Uterus (tissue), 4 donors: ENCODE data around the gene OXNAD1. TPM values are rescaled to one million over a fixed set of nuclear protein-coding genes. Genes with fewer than 3 reads are reported as not detected.
A peak's percentile ranks its signal among the peaks of the same experiment; 100 is the strongest.

Experiments
- DNase-seq, 2 donors: peaks; one replicate each; pipeline ENCODE4 v3.0.0-alpha.2; 2019 to 2020
- H3K27ac ChIP-seq, 2 donors: fragments of 200-600 bp; sonication (generic); 1 replicate in 1 of 2; 2 replicates in 1 of 2; pipeline ENCODE4 v1.5.1; 2016 to 2018
- H3K27me3 ChIP-seq, 2 donors: fragments of 200-600 bp; sonication (generic); one replicate each; pipeline ENCODE4 v1.5.1; 2018 to 2019; ENCODE audit warnings: control low read depth in 1 of 2
- H3K36me3 ChIP-seq, 2 donors: fragments of 200-600 bp; sonication (generic); one replicate each; pipeline ENCODE4 v1.5.1; 2019; ENCODE audit warnings: control low read depth in 1 of 2
- H3K4me1 ChIP-seq, 2 donors: fragments of 200-600 bp; sonication (generic); one replicate each; pipeline ENCODE4 v1.5.1; 2018 to 2019; ENCODE audit warnings: control low read depth in 1 of 2
- H3K4me3 ChIP-seq, 2 donors: fragments of 200-600 bp; sonication (generic); 1 replicate in 1 of 2; 2 replicates in 1 of 2; pipeline ENCODE4 v1.5.1; 2018 to 2019; ENCODE audit warnings: mild to moderate bottlenecking in 1 of 2
- H3K9me3 ChIP-seq, 2 donors: fragments of 200-600 bp; sonication (generic); one replicate each; pipeline ENCODE4 v1.5.1; 2019; ENCODE audit warnings: control low read depth in 1 of 2
- CTCF ChIP-seq, 4 experiments: fragments of 200-600 bp in 2 of 4; fragments of 450-650 bp in 2 of 4; sonication (generic) in 2 of 4; IDR thresholded peaks; one replicate each; pipeline ENCODE4 v1.5.1; 2016 to 2019; ENCODE audit warnings: antibody characterized with exemption in 4 of 4, mild to moderate bottlenecking in 2 of 4, moderate library complexity in 1 of 4
- POLR2A ChIP-seq, 2 donors: fragments of 450-650 bp; IDR thresholded peaks; one replicate each; pipeline ENCODE4 v1.6.1; 2016; ENCODE audit warnings: antibody characterized with exemption in 2 of 2, mild to moderate bottlenecking in 1 of 2, moderate library complexity in 1 of 2
- intact Hi-C: fragments of 100-400 bp; cut with DNase I; formaldehyde crosslinking; loops from one replicate; pipeline ENCODE4 v1.15.1; 2023; ENCODE audit warnings: low total_unique reads
- total RNA-seq, 4 donors: library from RNA; depleted of rRNA in 3 of 4; stranded (reverse); fragments of >200 nt in 3 of 4; gene quantifications; one replicate each; pipeline versions ENCODE4 v1.1.0 to v1.2.4, GENCODE V29; 2014 to 2023
- donor health status: DM: yes; HTN: yes; CAD: no.

Gene OXNAD1
- total RNA-seq, 4 donors from 2014 or later = 14.7 to 33.2 (median 32.3) TPM

- no peak overlapping the region for H3K4me3 ChIP-seq
- no peaks in the 10 kb centered on the region for H3K36me3 ChIP-seq
- TF ChIP-seq CTCF (IDR thresholded peaks at IDR 0.05) (no peak), POLR2A (IDR thresholded peaks at IDR 0.05) (no peak)
- intact Hi-C loops = no loop called here
- no peaks in the 10 kb centered on the region for H3K4me1 ChIP-seq
- no peaks in the 10 kb centered on the region for H3K9me3 ChIP-seq
- no peaks in the 10 kb centered on the region for H3K27me3 ChIP-seq
- no peak overlapping the region for H3K27ac ChIP-seq
- DNase-seq = no peak
Measured at GRCh38 chr3:16280671-16281070, 15.7 kb downstream of the OXNAD1 start.

GRCh38 chr3:16284633-16285032, 19.6 kb downstream of the OXNAD1 start:
- Histone ChIP-seq H3K4me1 (no peaks in the 10 kb centered on the region), H3K9me3 (no peaks in the 10 kb centered on the region), H3K36me3 (no peaks in the 10 kb centered on the region), H3K27ac (no peak overlapping the region), H3K4me3 (no peak overlapping the region), H3K27me3 (no peaks in the 10 kb centered on the region)
- TF ChIP-seq CTCF (IDR thresholded peaks at IDR 0.05) = no peak
- no peak for TF ChIP-seq POLR2A (IDR thresholded peaks at IDR 0.05)
- DNase-seq = no peak
- intact Hi-C loops = no loop called here

- Histone ChIP-seq H3K27me3 (no peaks in the 10 kb centered on the region), H3K4me1 (no peaks in the 10 kb centered on the region), H3K9me3 (no peaks in the 10 kb centered on the region), H3K27ac (no peak overlapping the region), H3K36me3 (no peaks in the 10 kb centered on the region), H3K4me3 (no peak overlapping the region)
- intact Hi-C loops = no loop called here
- no peak for DNase-seq
- TF ChIP-seq POLR2A (IDR thresholded peaks at IDR 0.05) = no peak
- no peak for TF ChIP-seq CTCF (IDR thresholded peaks at IDR 0.05)
Measured at GRCh38 chr3:16286161-16286560, 21.1 kb downstream of the OXNAD1 start.

- intact Hi-C loops = no loop called here
- DNase-seq = no peak
- Histone ChIP-seq H3K4me3 (no peak overlapping the region), H3K27ac (peak overlapping the region in 1 of 2 donors; percentile 19), H3K9me3 (no peaks in the 10 kb centered on the region), H3K27me3 (no peaks in the 10 kb centered on the region), H3K36me3 (no peaks in the 10 kb centered on the region), H3K4me1 (no peaks in the 10 kb centered on the region)
- TF ChIP-seq POLR2A (IDR thresholded peaks at IDR 0.05) (no peak), CTCF (IDR thresholded peaks at IDR 0.05) (no peak)
Measured at GRCh38 chr3:16286751-16287543, 21.9 kb downstream of the OXNAD1 start.

- H3K4me1 ChIP-seq = no peaks in the 10 kb centered on the region
- no peak for TF ChIP-seq CTCF (IDR thresholded peaks at IDR 0.05)
- no peak for TF ChIP-seq POLR2A (IDR thresholded peaks at IDR 0.05)
- intact Hi-C loops = no loop called here
- H3K36me3 ChIP-seq = no peaks in the 10 kb centered on the region
- no peak overlapping the region for H3K27ac ChIP-seq
- no peak for DNase-seq
- no peak overlapping the region for H3K4me3 ChIP-seq
- H3K27me3 ChIP-seq = no peaks in the 10 kb centered on the region
- H3K9me3 ChIP-seq = no peaks in the 10 kb centered on the region
Measured at GRCh38 chr3:16288664-16289063, 23.7 kb downstream of the OXNAD1 start.
